Stimulated activated CD8-positive, alpha-beta memory T cell treated with anti-CD3 and anti-CD28 coated beads, Interleukin-15, amount 100 ng/mL, for 24 hours (primary cell): ENCODE data around the gene NTN1.
"Not testable (repeated sequence)": the region's sequence is repeated elsewhere in the genome, so short reads cannot be mapped to it uniquely, and the experiment has no call there.

ENCODE experiments used
- DNase-seq: peaks from one replicate; pipeline ENCODE4 v3.0.0-alpha.2; 2020; ENCODE audit warnings: low read depth

Gene NTN1

GRCh38 chr17:9249245-9249953 lies 228.1 kb downstream of the NTN1 start:
- no peak for DNase-seq

- DNase-seq, result no peak
These were observed 230.0 kb downstream of the NTN1 start for GRCh38 chr17:9251273-9251672.

- no peak for DNase-seq
These were observed 232.0 kb downstream of the NTN1 start for GRCh38 chr17:9253308-9253707.

- DNase-seq, result no peak
These were observed 233.5 kb downstream of the NTN1 start for GRCh38 chr17:9254841-9255240.

- DNase-seq, result no peak
These were observed 234.5 kb downstream of the NTN1 start for GRCh38 chr17:9255833-9256232.

- no peak for DNase-seq
These were observed 235.0 kb downstream of the NTN1 start for GRCh38 chr17:9256361-9256750.

GRCh38 chr17:9256751-9257629 lies 235.7 kb downstream of the NTN1 start:
- DNase-seq, result no peak

GRCh38 chr17:9257630-9257965 lies 236.3 kb downstream of the NTN1 start:
- not testable (repeated sequence) for DNase-seq

- DNase-seq, result no peak
These were observed 237.1 kb downstream of the NTN1 start for GRCh38 chr17:9258115-9259015.

GRCh38 chr17:9259419-9259818 lies 238.1 kb downstream of the NTN1 start:
- DNase-seq, result no peak

GRCh38 chr17:9261081-9262012 lies 240.0 kb downstream of the NTN1 start:
- DNase-seq, result no peak

- DNase-seq, result no peak
These were observed 244.8 kb downstream of the NTN1 start for GRCh38 chr17:9266031-9266680.

- DNase-seq, result no peak
These were observed 245.4 kb downstream of the NTN1 start for GRCh38 chr17:9266697-9267117.

GRCh38 chr17:9268546-9268945 lies 247.2 kb downstream of the NTN1 start:
- DNase-seq, result no peak

GRCh38 chr17:9269350-9270035 lies 248.2 kb downstream of the NTN1 start:
- DNase-seq, result no peak

GRCh38 chr17:9270921-9271320 lies 249.6 kb downstream of the NTN1 start:
- no peak for DNase-seq

GRCh38 chr17:9271989-9272388 lies 250.7 kb downstream of the NTN1 start:
- no peak for DNase-seq

GRCh38 chr17:9272501-9273200 lies 251.3 kb downstream of the NTN1 start:
- no peak for DNase-seq
